Activated gamma-delta T cell (primary cell): ENCODE measurements around the gene CYP8B1.

Experiments used
- DNase-seq: peaks from one replicate; lab custom pipeline; 2025; lab: John Stamatoyannopoulos, UW
- total RNA-seq, 2 donors: gene quantifications; one replicate each; lab custom pipeline; 2026; lab: John Stamatoyannopoulos, UW

The CYP8B1 gene, protein sequence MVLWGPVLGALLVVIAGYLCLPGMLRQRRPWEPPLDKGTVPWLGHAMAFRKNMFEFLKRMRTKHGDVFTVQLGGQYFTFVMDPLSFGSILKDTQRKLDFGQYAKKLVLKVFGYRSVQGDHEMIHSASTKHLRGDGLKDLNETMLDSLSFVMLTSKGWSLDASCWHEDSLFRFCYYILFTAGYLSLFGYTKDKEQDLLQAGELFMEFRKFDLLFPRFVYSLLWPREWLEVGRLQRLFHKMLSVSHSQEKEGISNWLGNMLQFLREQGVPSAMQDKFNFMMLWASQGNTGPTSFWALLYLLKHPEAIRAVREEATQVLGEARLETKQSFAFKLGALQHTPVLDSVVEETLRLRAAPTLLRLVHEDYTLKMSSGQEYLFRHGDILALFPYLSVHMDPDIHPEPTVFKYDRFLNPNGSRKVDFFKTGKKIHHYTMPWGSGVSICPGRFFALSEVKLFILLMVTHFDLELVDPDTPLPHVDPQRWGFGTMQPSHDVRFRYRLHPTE
- 0 reads per million in 2 donors for total RNA-seq

DNA sequence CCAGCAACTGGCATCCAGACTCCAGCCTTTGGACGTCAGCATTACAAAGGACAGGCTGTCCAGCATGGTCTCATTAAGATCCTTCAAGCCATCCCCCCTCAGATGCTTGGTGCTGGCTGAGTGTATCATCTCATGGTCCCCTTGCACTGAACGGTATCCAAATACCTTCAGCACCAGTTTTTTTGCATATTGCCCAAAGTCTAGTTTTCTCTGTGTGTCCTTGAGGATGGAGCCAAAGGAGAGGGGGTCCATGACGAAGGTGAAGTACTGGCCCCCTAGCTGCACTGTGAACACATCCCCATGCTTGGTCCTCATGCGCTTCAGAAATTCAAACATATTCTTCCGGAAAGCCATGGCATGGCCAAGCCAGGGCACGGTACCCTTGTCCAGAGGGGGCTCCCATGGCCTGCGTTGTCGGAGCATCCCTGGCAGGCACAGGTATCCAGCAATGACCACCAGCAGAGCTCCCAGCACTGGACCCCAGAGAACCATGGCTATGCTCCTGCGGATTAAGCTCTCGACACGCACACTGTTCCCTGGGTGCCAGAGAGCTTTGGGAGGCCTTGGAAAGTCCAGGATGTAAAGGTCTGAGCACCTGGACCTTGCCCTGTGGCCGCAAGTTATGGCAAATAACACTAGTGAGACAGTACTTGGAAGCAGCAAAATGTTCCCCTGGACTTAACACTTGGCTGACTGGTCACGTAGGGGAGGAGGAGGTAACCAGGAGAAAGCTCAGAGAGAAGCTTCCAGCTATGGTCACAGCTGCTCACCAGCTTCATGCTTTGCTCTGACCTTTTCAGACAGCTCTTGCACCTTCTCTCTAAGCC lies at the start of gene CYP8B1:
CYP8B1 (minus strand) TSS at position 555 of the 827 bp plus-strand sequence; CDS start at position 492, 63 bp downstream.
- DNase-seq, result no peak

DNA sequence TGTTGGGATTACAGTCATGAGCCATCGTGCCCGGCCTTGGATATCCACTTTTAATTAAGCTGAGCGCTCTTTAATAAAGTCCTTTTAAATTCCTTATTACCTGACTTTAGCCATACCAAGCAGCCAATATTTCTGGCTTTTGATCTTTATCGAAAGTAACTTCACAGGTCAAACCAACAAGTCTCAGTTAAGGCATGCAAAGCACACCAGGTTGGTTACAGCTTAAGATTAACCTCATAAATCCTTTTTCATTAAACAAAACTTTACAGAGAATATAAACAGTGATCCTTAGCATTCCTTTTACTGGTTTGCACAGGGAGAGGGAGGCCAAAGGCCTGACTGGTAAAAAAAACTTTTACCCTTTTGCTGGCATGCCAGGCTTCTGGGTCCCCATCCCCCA lies 47.9 kb upstream of the CYP8B1 start:
- DNase-seq, result no peak

DNA sequence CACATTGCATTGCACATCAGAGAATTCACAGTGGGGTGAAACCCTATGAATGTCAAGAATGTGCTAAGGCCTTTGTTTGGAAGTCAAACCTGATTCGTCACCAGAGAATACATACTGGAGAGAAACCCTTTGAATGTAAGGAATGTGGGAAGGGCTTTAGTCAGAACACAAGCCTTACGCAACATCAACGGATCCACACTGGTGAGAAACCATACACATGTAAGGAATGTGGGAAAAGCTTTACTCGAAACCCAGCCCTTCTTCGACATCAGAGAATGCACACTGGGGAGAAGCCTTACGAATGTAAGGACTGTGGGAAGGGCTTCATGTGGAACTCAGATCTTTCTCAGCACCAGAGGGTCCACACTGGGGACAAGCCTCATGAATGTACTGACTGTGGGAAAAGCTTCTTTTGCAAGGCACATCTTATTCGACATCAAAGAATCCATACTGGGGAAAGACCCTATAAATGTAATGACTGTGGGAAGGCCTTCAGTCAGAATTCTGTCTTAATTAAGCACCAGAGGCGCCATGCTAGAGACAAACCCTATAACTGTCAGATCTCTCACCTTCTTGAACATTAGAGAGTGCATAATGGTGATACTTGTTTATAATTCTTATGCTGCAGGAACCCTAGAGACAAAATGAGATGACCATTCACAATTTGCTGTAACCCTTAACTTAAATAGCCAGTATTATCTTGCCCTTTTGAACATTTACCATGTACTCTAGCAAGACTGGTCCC lies 39.3 kb upstream of the CYP8B1 start:
- DNase-seq, result no peak

GRCh38 chr3:42911551-42911950 lies 35.9 kb upstream of the CYP8B1 start:
- DNase-seq, result no peak

- no peak for DNase-seq
These were observed 33.0 kb upstream of the CYP8B1 start for GRCh38 chr3:42908675-42909074.

- DNase-seq, result no peak
These were observed 31.1 kb upstream of the CYP8B1 start for GRCh38 chr3:42906848-42907183.

- DNase-seq, result no peak
These were observed 30.6 kb upstream of the CYP8B1 start, which contains the start of gene ZNF662 for GRCh38 chr3:42906070-42906847. ZNF662 (plus strand) TSS chr3:42906142; CDS start chr3:42908115, 1,973 bp downstream.

GRCh38 chr3:42905740-42906069 lies 30.0 kb upstream of the CYP8B1 start:
- no peak for DNase-seq

DNA sequence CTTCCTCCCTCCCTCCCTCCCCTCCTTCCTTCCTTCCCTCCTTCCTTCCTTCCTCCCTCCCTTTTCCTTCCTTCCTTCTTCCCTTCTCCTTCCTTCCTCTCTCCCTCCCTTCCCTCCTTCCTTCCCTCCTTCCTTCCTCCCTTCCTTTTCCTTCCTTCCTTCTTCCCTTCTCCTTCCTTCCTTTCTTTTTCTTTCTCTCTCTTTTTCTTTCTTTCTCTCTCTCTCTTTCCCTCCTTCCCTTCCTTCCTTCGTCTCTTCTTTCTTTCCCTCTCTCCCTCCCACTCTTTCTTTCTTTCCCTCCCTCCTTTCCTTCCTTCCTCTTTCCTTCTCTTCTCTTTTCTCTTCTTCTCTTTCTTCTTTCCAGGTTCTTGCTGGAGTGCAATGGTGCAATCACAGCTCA lies 28.4 kb upstream of the CYP8B1 start:
- DNase-seq, result no peak

- no peak for DNase-seq
These were observed 26.6 kb upstream of the CYP8B1 start for GRCh38 chr3:42902257-42902656.

- DNase-seq, result no peak
These were observed 25.4 kb upstream of the CYP8B1 start for GRCh38 chr3:42901073-42901415.

DNA sequence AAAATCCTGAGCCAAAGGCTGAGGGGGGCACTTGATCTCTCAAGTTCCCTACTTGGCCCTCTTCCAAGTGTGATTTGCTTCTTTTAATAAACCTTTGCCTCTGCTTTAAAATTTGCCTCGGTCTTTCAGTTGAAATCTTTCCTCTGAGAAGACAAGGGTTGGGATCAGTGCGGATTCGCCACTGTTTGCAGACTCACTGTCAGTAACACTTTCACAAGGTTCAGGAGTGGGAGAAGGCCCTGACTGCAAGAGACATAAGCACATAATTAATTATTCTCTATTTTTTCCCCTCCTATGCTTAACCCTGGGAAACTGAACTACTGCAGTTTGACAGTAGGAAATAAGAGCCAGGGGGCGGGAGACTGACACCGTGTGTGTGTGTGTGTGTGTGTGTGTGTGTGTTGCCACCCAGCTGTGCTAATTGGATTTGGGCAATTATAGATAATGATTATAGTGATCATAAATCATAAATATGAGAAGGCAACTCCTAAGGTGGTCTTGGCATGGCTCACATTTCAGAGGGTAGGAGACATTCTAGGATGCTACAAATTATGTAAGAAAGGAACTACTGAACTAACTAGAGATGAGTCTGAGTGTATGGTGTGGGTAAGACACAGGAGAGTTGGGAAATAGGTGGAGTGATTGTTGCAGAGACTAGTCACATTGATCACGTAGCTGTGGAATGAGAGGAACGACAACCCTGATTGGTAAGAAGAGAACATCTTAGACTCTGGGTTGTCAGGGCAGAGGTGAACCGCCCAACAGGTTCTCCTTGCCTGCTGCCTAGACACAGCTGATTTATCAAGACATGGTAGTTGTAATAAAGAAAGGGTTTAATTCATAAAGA lies 24.8 kb upstream of the CYP8B1 start:
- no peak for DNase-seq

DNA sequence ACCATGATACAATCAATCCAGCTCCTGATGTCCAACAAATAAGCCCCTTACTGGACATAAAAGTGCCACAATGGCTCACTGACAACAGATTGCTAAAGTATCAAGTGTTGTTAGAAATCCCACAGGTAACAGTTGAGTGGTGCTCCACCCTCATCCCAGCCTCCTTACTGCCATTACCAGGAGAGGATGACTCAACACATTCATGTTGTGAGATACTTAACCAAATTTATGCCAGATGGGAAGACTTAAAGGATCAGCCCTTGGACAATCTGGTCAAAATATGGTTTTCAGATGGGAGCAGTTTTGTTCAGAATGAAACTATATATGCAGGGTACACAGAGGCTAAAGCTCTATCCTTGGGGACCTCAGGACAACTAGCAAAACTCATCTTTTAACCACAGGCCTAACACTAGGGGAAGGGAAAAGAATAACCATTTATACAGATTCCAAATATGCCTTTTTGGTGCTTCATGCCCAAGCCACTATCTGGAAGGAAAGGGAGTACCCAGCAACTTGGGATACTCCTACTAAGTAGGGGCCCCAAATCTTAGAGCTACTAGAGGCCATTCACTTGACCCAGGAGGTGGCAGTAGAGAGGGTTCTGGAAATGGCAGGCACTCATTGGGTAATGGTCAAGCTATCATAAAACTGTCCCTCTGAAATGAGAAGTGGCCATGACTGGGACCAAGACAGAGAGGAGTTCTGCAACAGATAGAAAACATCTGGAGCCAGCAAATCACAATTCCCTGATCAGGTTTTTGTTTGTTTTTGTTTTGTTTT lies 23.4 kb upstream of the CYP8B1 start:
- DNase-seq, result no peak

DNA sequence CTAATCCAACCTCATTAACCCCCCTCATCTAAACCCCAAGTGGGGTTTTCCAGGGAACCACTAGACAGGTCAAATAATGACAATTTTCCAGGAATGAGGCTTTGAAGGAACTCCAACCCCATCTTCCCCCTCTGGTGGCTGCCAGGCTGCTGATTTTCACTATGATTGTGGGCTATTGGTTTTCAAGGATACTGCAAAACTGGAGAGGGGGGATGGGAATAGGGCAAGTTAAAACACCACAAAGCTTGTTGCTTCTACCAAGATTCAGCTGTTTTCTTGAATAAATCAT lies 19.8 kb upstream of the CYP8B1 start:
- DNase-seq, result no peak

DNA sequence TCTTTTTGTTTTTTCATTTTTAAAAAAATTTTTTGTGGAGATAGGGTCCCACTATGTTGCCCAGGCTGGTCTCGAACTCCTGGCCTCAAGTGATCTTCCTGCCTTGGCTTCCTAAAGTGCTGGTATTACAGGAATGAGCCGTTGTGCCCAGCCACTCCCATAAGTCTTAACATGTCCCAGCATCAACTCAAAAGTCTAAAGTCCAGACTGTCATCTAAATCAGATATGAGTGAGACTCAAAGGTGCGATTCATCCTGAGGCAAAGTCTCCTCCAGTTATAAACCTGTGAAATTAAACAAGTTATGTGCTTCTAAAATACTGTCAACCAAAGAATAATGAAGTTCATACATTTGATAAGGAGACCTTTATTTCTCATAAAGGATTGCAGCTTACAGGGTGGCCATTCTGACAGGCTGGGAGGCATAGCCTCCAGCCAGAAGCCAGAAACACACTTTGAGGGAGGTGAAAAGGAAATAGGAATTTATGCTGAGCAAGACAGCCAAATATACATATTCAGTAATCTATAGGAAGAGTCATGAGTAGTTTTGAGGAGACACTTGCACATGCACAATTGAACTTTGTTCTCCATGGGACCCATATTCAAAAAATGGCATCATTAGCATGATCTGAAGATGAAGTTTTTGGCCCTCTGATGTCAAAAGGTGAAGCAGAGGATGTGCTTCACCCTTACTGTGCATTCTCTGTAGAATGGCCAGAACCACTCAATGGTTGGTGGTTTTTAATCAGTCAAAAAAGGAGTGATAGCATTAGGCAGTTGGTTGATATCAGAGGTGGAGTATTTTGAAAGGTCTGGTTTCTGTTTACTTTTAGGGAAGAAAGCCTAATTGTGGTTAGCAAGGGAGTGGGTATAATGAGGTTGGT lies 19.3 kb upstream of the CYP8B1 start:
- DNase-seq, result no peak

DNA sequence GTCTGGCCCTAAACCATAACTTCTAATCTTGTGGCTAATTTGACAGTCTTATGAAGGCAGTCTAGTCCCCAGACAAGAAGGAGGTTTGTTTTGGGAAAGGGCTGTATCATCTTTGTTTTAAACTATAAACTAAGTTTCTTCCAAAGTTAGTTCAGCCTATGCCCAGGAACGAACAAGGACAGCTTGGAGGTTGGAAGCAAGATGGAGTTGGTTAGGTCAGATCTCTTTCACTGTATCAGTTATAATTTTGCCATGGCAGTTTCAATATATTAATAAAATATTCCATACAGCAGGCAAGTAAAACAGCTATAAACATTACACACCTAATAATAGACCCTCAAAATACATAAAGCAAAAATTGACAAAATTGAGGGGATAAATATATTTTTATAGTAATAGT lies 17.1 kb upstream of the CYP8B1 start:
- DNase-seq, result no peak

DNA sequence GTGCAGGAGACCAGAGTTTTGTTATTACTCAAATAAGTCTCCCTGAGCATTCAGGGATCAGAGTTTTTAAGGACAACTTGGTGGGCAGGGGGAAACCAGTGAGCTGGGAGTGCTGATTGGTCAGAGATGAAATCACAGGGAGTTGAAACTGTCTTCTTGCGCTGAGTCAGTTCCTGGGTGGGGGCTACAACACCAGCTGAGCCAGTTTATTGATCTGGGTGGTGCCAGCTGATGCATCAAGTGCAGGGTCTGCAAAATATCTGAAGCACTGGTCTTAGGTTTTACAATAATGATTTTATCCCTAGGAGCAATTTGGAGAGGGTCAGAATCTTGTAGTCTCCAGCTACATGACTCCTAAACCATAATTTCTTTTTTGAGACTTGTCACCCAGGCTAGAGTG lies 16.5 kb upstream of the CYP8B1 start:
- no peak for DNase-seq

GRCh38 chr3:42891042-42891441 lies 15.4 kb upstream of the CYP8B1 start:
- no peak for DNase-seq

DNA sequence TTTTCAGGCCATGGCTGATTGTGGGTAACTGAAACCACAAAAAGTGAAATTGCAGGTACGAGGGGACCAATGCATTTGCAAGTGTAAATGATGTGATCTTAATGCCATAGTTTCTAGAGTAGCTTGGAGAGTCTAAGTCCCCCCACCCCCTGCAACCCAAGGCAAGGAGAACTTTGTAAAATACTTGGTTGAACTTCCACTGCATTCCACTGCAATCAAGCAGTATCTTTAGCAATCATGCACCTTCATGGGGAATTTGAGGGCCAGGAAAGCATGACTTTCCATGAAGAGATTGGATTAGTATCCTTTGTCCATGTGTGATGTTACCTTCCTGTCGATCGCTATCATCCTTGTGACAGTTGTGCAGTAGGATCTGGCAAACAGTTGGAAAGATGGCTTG lies 11.4 kb upstream of the CYP8B1 start:
- DNase-seq, result no peak
